Right renal cortex interstitium (tissue), 3 donors: ENCODE results near the gene SDF2. TPM values are rescaled to one million over a fixed set of nuclear protein-coding genes. Genes with fewer than 3 reads are reported as not detected.
"Not testable (repeated sequence)": the region's sequence is repeated elsewhere in the genome, so short reads cannot be mapped to it uniquely, and the experiment has no call there.

Experiments
- DNase-seq, 3 donors: peaks; one replicate each; pipeline ENCODE4 v3.0.0-alpha.2; 2013; ENCODE audit warnings: low read depth in 3 of 3, low spot score in 2 of 3
- polyA plus RNA-seq, 3 donors: library from polyadenylated mRNA; unstranded; fragments of 120-200 nt; gene quantifications; one replicate each; pipeline ENCODE4 v1.2.1, GENCODE V29; 2013; ENCODE audit not compliant: insufficient read length in 3 of 3

Gene SDF2
- polyA plus RNA-seq, 3 donors, result 83.0 to 95.9 (median 90.7) TPM

GRCh38 chr17:28685366-28685765 is 23.7 kb upstream of the SDF2 start:
- DNase-seq, result no peak

- DNase-seq, result no peak
Observed at GRCh38 chr17:28684963-28685362, 23.3 kb upstream of the SDF2 start.

GRCh38 chr17:28682655-28683054 is 20.9 kb upstream of the SDF2 start:
- no peak for DNase-seq

- DNase-seq, result no peak
Observed at GRCh38 chr17:28675980-28676379, 14.3 kb upstream of the SDF2 start.

GRCh38 chr17:28675490-28675889 is 13.8 kb upstream of the SDF2 start:
- DNase-seq, result no peak

GRCh38 chr17:28669918-28670317 is 8.2 kb upstream of the SDF2 start:
- no peak for DNase-seq

GRCh38 chr17:28667870-28668269 is 6.2 kb upstream of the SDF2 start:
- DNase-seq, result no peak

GRCh38 chr17:28665994-28666393 is 4.3 kb upstream of the SDF2 start:
- no peak for DNase-seq

- DNase-seq, result no peak
Observed at GRCh38 chr17:28663723-28664122, 2.0 kb upstream of the SDF2 start.

GRCh38 chr17:28662527-28662829 is 772 bp upstream of the SDF2 start:
- DNase-seq, result no peak

- not testable (repeated sequence) for DNase-seq
Observed at GRCh38 chr17:28659497-28659881, 2.2 kb downstream of the SDF2 start.

GRCh38 chr17:28658766-28659496 is 2.8 kb downstream of the SDF2 start:
- DNase-seq, result not testable (repeated sequence)

GRCh38 chr17:28658342-28658741 is 3.4 kb downstream of the SDF2 start:
- not testable (repeated sequence) for DNase-seq

- no peak for DNase-seq
Observed at GRCh38 chr17:28657756-28658155, 4.0 kb downstream of the SDF2 start.

GRCh38 chr17:28655160-28655559 is 6.5 kb downstream of the SDF2 start:
- no peak for DNase-seq

- DNase-seq, result no peak
Observed at GRCh38 chr17:28648698-28649097, 13.0 kb downstream of the SDF2 start.

GRCh38 chr17:28646039-28646754 is 15.5 kb downstream of the SDF2 start:
- DNase-seq, result no peak

GRCh38 chr17:28645576-28645939 is 16.1 kb downstream of the SDF2 start:
- no peak for DNase-seq

GRCh38 chr17:28644787-28645575 is 16.7 kb downstream of the SDF2 start, which contains the start of gene BLTP2:
BLTP2 (minus strand) TSS chr17:28645158; CDS start chr17:28645056, 102 bp downstream.
- peak; percentile 80 to 89 (median 87) for DNase-seq

GRCh38 chr17:28643983-28644786 is 17.5 kb downstream of the SDF2 start:
- no peak for DNase-seq

GRCh38 chr17:28641579-28641978 is 20.1 kb downstream of the SDF2 start:
- no peak for DNase-seq
